GM12878 (cell line): ENCODE measurements around the gene SAP30L. TPM values are rescaled to one million over a fixed set of nuclear protein-coding genes. Genes with fewer than 3 reads are reported as not detected.
A peak's percentile ranks its signal among the peaks of the same experiment; 100 is the strongest.

Source experiments
- ASH2L ChIP-seq: fragments of 300-600, 200-600 bp; sonication (generic); IDR thresholded peaks from 2 replicates; pipeline ENCODE4 v1.6.1; 2017; ENCODE audit warnings: low read depth, mild to moderate bottlenecking, borderline replicate concordance
- ATF7 ChIP-seq: fragments of 450-650 bp; IDR thresholded peaks from 2 replicates; pipeline ENCODE4 v1.6.1; 2016; ENCODE audit warnings: low read depth, mild to moderate bottlenecking
- BACH1 ChIP-seq: fragments of 450-650 bp; IDR thresholded peaks from 2 replicates; pipeline ENCODE4 v1.6.1; 2017; ENCODE audit warnings: mild to moderate bottlenecking, borderline replicate concordance
- BHLHE40 ChIP-seq, 2 experiments: fragments of 450-650 bp in 1 of 2; IDR thresholded peaks; 2 replicates each; pipeline ENCODE4 v1.6.1; 2011 to 2017; ENCODE audit warnings: low read depth in 2 of 2, borderline replicate concordance in 1 of 2, improper control_type of control experiment in 1 of 2, low read length in 1 of 2, mild to moderate bottlenecking in 1 of 2
- CHD4 ChIP-seq: fragments of 200-600 bp; sonication (generic); IDR thresholded peaks from 2 replicates; pipeline ENCODE4 v1.6.1; 2016; ENCODE audit warnings: mild to moderate bottlenecking
- CREM ChIP-seq: IDR thresholded peaks from 2 replicates; pipeline ENCODE4 v1.6.1; 2014; ENCODE audit warnings: antibody characterized with exemption, low read depth
- CTCF ChIP-seq, 3 experiments: IDR thresholded peaks in 2 of 3; conservative IDR thresholded peaks in 1 of 3; 2 replicates each; pipeline ENCODE4 v1.5.1; 2011; ENCODE audit warnings: low read depth in 3 of 3, low read length in 3 of 3, mild to moderate bottlenecking in 3 of 3, control low read depth in 2 of 3, moderate library complexity in 2 of 3, inconsistent platforms in 1 of 3, mixed read lengths in 1 of 3; ENCODE audit not compliant: control insufficient read depth in 2 of 3, insufficient read depth in 1 of 3; ENCODE audit errors: extremely low read depth in 1 of 3
- CUX1 ChIP-seq: IDR thresholded peaks from 2 replicates; pipeline ENCODE4 v1.6.1; 2012; ENCODE audit warnings: improper control_type of control experiment, low read depth, low read length; ENCODE audit not compliant: insufficient replicate concordance
- EGR1 ChIP-seq, 2 experiments: IDR thresholded peaks; 1 replicate in 1 of 2; 2 replicates in 1 of 2; pipeline ENCODE4 v1.6.1; 2011 to 2012; ENCODE audit warnings: low read depth in 2 of 2, low read length in 2 of 2, borderline replicate concordance in 1 of 2, mild to moderate bottlenecking in 1 of 2, moderate library complexity in 1 of 2
- GABPA ChIP-seq: IDR thresholded peaks from 2 replicates; pipeline ENCODE4 v1.6.1; 2014; ENCODE audit warnings: antibody characterized with exemption, low read depth, mild to moderate bottlenecking, inconsistent platforms
- IKZF1 ChIP-seq: fragments of 450-650 bp; conservative IDR thresholded peaks from 2 replicates; pipeline ENCODE4 v1.6.1; 2017; ENCODE audit warnings: antibody characterized with exemption, mild to moderate bottlenecking
- KDM1A ChIP-seq: fragments of 200-600 bp; sonication (generic); IDR thresholded peaks from 2 replicates; pipeline ENCODE4 v1.6.1; 2016; ENCODE audit warnings: borderline replicate concordance
- MEF2B ChIP-seq: fragments of 450-650 bp; IDR thresholded peaks from 2 replicates; pipeline ENCODE4 v1.6.1; 2018; ENCODE audit warnings: mild to moderate bottlenecking, moderate library complexity; ENCODE audit not compliant: partially characterized antibody, poor library complexity, severe bottlenecking
- MYB ChIP-seq: fragments of 150-350 bp; IDR thresholded peaks from 2 replicates; pipeline ENCODE4 v1.6.1; 2014; ENCODE audit warnings: mild to moderate bottlenecking, low read depth, low read length, borderline replicate concordance
- NR2C1 ChIP-seq: fragments of 450-650 bp; IDR thresholded peaks from 2 replicates; pipeline ENCODE4 v1.6.1; 2017; ENCODE audit warnings: antibody characterized with exemption, mild to moderate bottlenecking, moderate library complexity
- POLR2A ChIP-seq: IDR thresholded peaks from 2 replicates; pipeline ENCODE4 v1.6.1; 2011; ENCODE audit warnings: low read depth, mild to moderate bottlenecking, low read length
- RAD21 ChIP-seq: IDR thresholded peaks from 2 replicates; pipeline ENCODE4 v1.6.1; 2011; ENCODE audit warnings: mild to moderate bottlenecking, low read depth, low read length, moderate library complexity; ENCODE audit not compliant: insufficient read depth
- RBBP5 ChIP-seq: fragments of 200-600 bp; sonication (generic); conservative IDR thresholded peaks from 2 replicates; pipeline ENCODE4 v1.6.1; 2016
- RFX5 ChIP-seq: IDR thresholded peaks from 2 replicates; pipeline ENCODE4 v1.6.1; 2011; ENCODE audit warnings: low read depth, low read length, improper control_type of control experiment
- SIX5 ChIP-seq: IDR thresholded peaks from 2 replicates; pipeline ENCODE4 v1.6.1; 2011; ENCODE audit warnings: mild to moderate bottlenecking, low read depth, low read length, moderate library complexity; ENCODE audit not compliant: severe bottlenecking
- SP1 ChIP-seq: IDR thresholded peaks from one replicate; pipeline ENCODE4 v1.6.1; 2011; ENCODE audit warnings: low read depth, low read length
- STAT1 ChIP-seq: fragments of 450-650 bp; conservative IDR thresholded peaks from 2 replicates; pipeline ENCODE4 v1.6.1; 2014; ENCODE audit warnings: antibody characterized with exemption, mild to moderate bottlenecking
- TCF12 ChIP-seq: IDR thresholded peaks from 2 replicates; pipeline ENCODE4 v1.6.1; 2011; ENCODE audit warnings: low read depth, mild to moderate bottlenecking, low read length
- ZBED1 ChIP-seq: IDR thresholded peaks from 2 replicates; pipeline ENCODE4 v1.6.1; 2016; ENCODE audit warnings: borderline replicate concordance
- polyA plus RNA-seq, 11 experiments: library from polyadenylated mRNA; depleted of rRNA in 4 of 11; unstranded in 6 of 11; stranded (reverse) in 5 of 11; fragments of >200 nt; fragmentation: Nextera tagmentation in 4 of 11; fragmentation: Illumina TruSeq in 1 of 11; extraction: Ambion mirVana in 4 of 11; extraction: Trizol in 1 of 11; gene quantifications; 1 replicate in 1 of 11; 2 replicates in 10 of 11; pipeline versions ENCODE4 v1.2.1 to v1.2.3, GENCODE V29; 2011 to 2016; ENCODE audit warnings: inconsistent platforms in 2 of 11, missing spikeins in 2 of 11, low read depth in 1 of 11
- total RNA-seq, 4 experiments: library from RNA; depleted of rRNA in 3 of 4; stranded (reverse); fragments of >200 nt in 3 of 4; fragmentation: Illumina TruSeq in 1 of 4; extraction: Trizol in 1 of 4; gene quantifications; 2 replicates each; pipeline versions ENCODE4 v1.2.1 to v1.2.3, GENCODE V29; 2013 to 2021

The SAP30L gene
- total and polyA plus RNA-seq, 10 of the 15 experiments (the other 5 are each of a cell fraction or from before 2014, with no cell fraction given): 2.4 to 36.8 (median 15.7) TPM

DNA sequence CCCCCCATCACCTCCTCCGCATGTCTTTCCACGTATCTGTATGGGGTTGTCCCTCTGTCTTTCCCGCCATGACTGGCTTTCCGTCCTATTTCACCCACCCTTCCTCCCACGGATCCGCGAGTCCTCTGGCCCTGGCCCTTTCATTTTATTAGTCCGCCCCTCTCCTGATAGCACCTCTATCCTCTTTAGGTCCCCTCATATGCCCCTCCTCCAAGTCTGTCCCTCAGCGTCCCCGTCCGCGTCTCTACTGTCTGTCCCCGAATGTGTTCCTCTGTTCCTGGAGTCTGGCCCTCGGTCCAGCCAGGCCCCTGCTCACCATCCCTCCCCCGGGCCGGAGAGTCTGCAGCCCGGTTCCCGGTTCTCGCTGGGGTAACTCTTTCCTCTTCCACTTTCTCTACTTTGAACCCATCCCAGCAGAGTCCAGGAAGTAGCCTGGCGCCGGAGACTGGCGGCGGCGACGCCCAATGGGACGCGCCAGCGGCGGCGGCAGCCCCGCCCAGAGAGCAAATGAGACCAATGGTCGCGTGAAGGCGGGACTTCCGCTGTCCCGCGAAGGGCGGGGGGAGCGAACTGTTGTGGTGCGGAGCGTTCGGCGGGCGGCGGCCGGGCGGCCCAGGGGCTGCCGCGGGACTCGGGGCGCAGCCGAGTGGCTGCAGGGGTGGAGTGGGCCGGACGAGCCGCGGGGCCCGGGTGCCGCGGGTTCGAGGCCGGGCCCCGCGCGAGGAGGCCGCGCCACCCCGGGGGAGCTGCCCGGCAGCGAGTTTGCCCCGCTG lies at the start of gene SAP30L (continued):
- TF ChIP-seq CUX1 (no peak), SIX5 (no peak), KDM1A (no peak), ASH2L (no peak), ZBED1 (no peak), RFX5 (no peak), IKZF1 (peak; percentile 57), NR2C1 (peak; percentile 52; the same call in 1 of the 2 replicates), TCF12 (no peak), CTCF (IDR thresholded peaks at IDR 0.05 in 2 of 3, conservative IDR thresholded peaks at IDR 0.05 in 1 of 3; ENCODE audit: control insufficient read depth in 2 of 3, extremely low read depth in 1 of 3, insufficient read depth in 1 of 3, low read depth in 3 of 3, low read length in 3 of 3) (no peak), SP1 (peak; percentile 96), BACH1 (no peak), GABPA (peak; percentile 87), CHD4 (no peak), RBBP5 (no peak), ATF7 (0 out of 2 replicates have a peak, but pooled peaks have one; percentile 24), RAD21 (no peak), MYB (no peak), STAT1 (no peak), BHLHE40 (IDR thresholded peaks at IDR 0.05; ENCODE audit: borderline replicate concordance in 1 of 2, low read depth in 2 of 2, low read length in 1 of 2) (peak in 1 of 2 experiments; percentile 32; a peak in 1 of 4 replicates), CREM (peak; percentile 52), POLR2A (peak; percentile 85), EGR1 (IDR thresholded peaks at IDR 0.05; ENCODE audit: borderline replicate concordance in 1 of 2, low read depth in 2 of 2, low read length in 2 of 2) (0 out of 3 replicates have a peak, but pooled peaks of 1 of the 2 experiments have one; percentile 29), MEF2B (peak; percentile 10)
